RWPE1 (cell line): ENCODE measurements around the gene NPR3.
A peak's percentile ranks its signal among the peaks of the same experiment; 100 is the strongest.

Experiments
- CTCF ChIA-PET: fragments of 350-600 bp; sonication (Branson Sonifier 250); formaldehyde crosslinking; extraction: SDS; loops from one replicate; lab custom pipeline; 2021; lab: Yijun Ruan, JAX
- POLR2A ChIA-PET: fragments of 400-600 bp; formaldehyde crosslinking; extraction: SDS; loops from one replicate; lab custom pipeline; 2020; ENCODE audit warnings: antibody characterized with exemption; ENCODE audit not compliant: low non-redundant PET; lab: Yijun Ruan, JAX
- DNase-seq: peaks from one replicate; pipeline ENCODE4 v3.0.0; 2012; ENCODE audit warnings: low spot score
- H3K27ac ChIP-seq: fragments of 450-650 bp; 2 replicates; pipeline ENCODE4 v1.5.1; 2017
- TF ChIP-seq, protein P1 (sequence below): fragments of 450-650 bp; conservative IDR thresholded peaks from 2 replicates; pipeline ENCODE4 v1.5.1; 2017; ENCODE audit warnings: low read depth, mild to moderate bottlenecking

Gene NPR3

DNA sequence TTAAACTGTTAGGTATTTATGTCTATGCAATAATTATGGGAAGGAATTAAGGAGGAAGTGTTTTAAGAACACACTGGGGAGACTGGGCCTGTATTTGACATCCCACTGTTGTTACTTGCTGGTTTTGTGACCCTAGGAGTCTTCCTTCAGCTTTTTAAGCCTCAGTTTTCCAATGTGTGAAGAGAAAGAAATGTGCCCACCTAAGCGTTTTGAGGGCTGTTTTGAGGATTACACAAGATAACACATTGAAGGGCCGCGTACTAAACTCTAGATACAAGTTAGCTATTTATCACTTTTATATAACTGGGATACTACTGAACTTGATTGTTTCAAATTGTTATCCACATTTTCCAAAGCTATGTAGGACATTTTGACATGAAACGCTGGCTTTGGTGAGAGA is 72.5 kb downstream of the NPR3 start:
- CTCF ChIA-PET = no interaction called here
- TF ChIP-seq, protein P1, sequence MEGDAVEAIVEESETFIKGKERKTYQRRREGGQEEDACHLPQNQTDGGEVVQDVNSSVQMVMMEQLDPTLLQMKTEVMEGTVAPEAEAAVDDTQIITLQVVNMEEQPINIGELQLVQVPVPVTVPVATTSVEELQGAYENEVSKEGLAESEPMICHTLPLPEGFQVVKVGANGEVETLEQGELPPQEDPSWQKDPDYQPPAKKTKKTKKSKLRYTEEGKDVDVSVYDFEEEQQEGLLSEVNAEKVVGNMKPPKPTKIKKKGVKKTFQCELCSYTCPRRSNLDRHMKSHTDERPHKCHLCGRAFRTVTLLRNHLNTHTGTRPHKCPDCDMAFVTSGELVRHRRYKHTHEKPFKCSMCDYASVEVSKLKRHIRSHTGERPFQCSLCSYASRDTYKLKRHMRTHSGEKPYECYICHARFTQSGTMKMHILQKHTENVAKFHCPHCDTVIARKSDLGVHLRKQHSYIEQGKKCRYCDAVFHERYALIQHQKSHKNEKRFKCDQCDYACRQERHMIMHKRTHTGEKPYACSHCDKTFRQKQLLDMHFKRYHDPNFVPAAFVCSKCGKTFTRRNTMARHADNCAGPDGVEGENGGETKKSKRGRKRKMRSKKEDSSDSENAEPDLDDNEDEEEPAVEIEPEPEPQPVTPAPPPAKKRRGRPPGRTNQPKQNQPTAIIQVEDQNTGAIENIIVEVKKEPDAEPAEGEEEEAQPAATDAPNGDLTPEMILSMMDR = no peak
- no peak for DNase-seq
- no peak overlapping the region for H3K27ac ChIP-seq
- POLR2A ChIA-PET = no interaction called here

DNA sequence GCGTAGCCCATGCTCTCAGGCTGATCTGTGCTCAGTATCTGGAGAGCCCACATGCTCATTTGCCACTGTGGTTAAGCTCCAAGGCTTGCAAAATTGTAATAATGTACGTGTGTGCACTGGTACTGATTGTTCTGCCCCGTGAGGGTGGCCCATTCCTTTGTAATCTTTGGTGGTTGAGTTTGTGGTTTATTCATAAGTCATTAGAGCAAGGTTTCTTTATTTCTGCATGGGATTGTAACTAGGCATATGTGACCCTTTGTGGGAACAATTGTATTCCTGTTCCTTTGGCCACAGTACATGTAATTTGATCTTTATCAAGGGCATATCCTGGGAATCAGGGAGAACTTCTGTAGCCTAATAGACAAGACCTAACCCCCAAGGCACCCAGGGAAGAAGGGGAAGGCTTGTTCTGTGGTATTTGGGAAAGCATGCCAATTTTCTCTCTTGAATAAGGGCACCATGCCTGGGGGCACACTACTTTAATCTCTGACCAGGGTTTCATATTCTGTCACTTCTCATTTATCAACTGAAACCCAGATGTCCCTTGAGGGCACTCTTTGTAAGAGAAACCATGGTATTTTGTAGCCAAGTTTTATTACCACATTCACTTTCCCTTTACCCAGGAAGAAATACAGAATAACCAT is 74.6 kb downstream of the NPR3 start:
- ChIA-PET CTCF (no interaction called here), POLR2A (no interaction called here)
- DNase-seq = no peak
- TF ChIP-seq, protein P1 = no peak
- no peak overlapping the region for H3K27ac ChIP-seq

DNA sequence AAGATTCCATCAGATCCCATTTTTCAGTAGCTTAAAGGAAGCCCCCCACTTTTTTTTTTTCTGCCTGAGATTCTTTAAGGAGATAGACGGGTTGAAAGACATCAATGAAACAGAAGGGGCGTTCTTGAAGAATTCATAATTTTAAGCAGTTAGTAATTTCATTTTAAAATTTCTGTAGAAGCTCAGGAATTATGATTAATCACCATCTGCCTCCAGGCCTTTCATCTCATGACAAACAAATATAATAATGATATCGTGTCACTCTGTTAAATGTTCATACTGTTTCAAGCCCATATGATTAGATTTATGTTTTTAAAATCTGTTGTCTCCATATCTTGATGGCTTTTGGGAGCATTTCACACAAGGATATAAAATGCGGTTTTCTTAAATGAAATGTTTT is 75.2 kb downstream of the NPR3 start:
- TF ChIP-seq, protein P1 = no peak
- no peak for DNase-seq
- H3K27ac ChIP-seq = no peak overlapping the region
- CTCF ChIA-PET = interaction anchor here (0.7 kb wide), 1 partner anchor 274 kb away, joined by 3 read pairs; no protein-coding TSS in a partner anchor
- POLR2A ChIA-PET = no interaction called here

DNA sequence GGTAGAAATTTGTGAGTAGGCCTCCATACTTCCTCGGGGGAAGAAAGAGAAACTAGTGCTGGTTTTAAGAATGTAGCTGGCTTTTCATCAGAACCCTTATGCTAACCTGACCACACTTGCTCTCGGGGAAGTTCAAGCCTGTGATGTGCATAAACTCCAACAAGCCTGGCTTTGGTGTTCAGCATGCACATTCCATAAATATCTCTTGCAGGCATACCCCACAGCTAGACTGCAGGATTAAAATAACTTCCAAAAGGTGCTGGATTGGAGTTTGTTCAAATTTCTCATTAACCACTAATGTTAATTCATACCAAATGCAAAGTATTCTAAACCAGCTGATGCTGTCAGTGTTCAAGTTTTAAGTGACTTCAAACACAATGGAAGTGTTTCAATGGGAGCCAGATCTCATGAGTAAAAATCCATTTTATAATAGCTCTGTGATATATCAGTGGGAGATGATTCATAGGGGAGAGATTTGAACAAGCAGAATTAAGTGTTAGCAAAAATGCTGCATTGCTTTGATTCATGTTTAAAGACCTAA is 79.4 kb downstream of the NPR3 start:
- TF ChIP-seq, protein P1 = no peak
- CTCF ChIA-PET = no interaction called here
- POLR2A ChIA-PET = no interaction called here
- no peak for DNase-seq
- no peak overlapping the region for H3K27ac ChIP-seq

DNA sequence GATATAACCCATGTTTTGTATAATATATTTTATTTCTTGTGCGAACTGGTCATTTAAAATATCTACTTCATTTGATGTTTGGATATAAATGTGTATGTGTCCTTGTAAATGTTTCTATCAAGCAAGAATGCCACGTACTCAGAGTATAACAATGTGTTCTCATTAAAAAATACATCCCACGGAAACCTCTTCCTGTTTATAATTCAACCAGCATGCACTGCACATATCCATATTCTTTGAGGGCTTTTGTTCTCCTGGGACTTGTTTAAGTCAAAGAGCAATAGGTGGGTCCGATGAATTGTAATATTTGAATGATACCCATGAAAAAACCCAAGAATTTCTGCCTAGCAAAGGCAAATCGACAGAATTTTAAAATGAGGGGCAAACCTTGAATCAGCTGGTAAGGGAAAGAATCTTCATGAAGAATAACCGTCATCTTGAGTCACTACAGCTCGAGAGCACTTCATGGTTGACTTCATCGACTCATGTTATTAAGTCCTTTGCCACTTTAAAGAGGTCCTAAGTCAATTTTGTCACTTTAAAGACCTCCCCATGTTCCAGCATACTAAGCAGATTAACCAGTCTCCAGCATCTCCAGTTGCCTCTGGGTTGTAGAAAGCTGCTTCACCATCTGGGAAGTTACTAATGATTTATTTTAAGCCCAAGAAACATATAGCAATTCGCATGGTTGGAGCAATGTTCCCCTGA is 80.6 kb downstream of the NPR3 start:
- ChIA-PET POLR2A (no interaction called here), CTCF (no interaction called here)
- H3K27ac ChIP-seq = no peak overlapping the region
- TF ChIP-seq, protein P1 = no peak
- DNase-seq = no peak

DNA sequence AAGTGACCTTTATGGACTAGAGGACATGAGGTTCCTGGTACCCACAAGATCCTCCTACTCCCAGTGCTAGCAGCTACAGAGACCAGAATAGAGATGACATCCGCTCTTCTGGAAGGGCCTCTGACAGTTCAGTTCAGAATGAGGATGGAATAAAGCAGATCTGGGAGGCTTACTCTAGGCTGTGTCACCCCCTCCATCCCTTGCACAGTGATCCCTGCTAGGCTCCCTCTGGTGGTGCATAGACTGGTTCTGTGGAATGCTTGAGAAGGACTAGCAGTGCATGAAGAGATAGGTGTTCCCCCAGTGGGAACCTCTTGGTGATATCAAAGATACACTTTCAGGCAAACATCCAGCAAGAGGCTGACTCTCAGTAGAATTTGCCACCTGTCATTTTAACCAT is 83.0 kb downstream of the NPR3 start:
- peak; percentile 37 for DNase-seq
- CTCF ChIA-PET = interaction anchor here (0.7 kb wide), 1 partner anchor 35 kb away, joined by 3 read pairs; no protein-coding TSS in a partner anchor
- POLR2A ChIA-PET = no interaction called here

More for the DNA sequence above, 83.0 kb downstream of the NPR3 start:
- no peak overlapping the region for H3K27ac ChIP-seq
- TF ChIP-seq, protein P1 = no peak
